SK-N-MC (cell line): ENCODE results near the gene SECTM1.
A peak's percentile ranks its signal among the peaks of the same experiment; 100 is the strongest.

Experiments
- DNase-seq: peaks from one replicate; pipeline ENCODE4 v3.0.0-alpha.2; 2011; ENCODE audit warnings: low read depth, low spot score
- H3K27ac ChIP-seq: fragments of 200-600 bp; sonication (generic); 2 replicates; pipeline ENCODE4 v1.5.1; 2016; ENCODE audit warnings: mixed run types
- H3K36me3 ChIP-seq: fragments of 200-600 bp; sonication (generic); 2 replicates; pipeline ENCODE4 v1.6.1; 2017; ENCODE audit warnings: antibody characterized with exemption, low read length, mixed read lengths; ENCODE audit not compliant: insufficient read depth
- H3K4me3 ChIP-seq: fragments of 200-600 bp; sonication (generic); 2 replicates; pipeline ENCODE4 v1.5.1; 2016
- H3K9ac ChIP-seq: fragments of 200-600 bp; sonication (generic); 2 replicates; pipeline ENCODE4 v1.8.0; 2017; ENCODE audit warnings: mixed run types, mixed read lengths; ENCODE audit not compliant: insufficient read length
- H3K9me3 ChIP-seq: fragments of 200-600 bp; sonication (generic); 2 replicates; pipeline ENCODE4 v1.6.1; 2017; ENCODE audit warnings: low read depth, mild to moderate bottlenecking, antibody characterized with exemption, low read length, moderate library complexity, mixed read lengths
- EZH2 ChIP-seq: fragments of 200-600 bp; sonication (generic); IDR thresholded peaks from one replicate; pipeline ENCODE4 v1.6.1; 2017; ENCODE audit warnings: antibody characterized with exemption
- FOXP2 ChIP-seq: optimal IDR thresholded peaks from 2 replicates; pipeline ENCODE3; 2011; ENCODE audit warnings: mild to moderate bottlenecking, moderate library complexity; ENCODE audit not compliant: insufficient read depth; ENCODE audit errors: extremely low read length, control extremely low read depth
- POLR2AphosphoS5 ChIP-seq: IDR thresholded peaks from 2 replicates; pipeline ENCODE4 v1.6.1; 2012; ENCODE audit warnings: mild to moderate bottlenecking, low read depth, low read length, borderline replicate concordance

The SECTM1 gene

GRCh38 chr17:82358465-82359350, 25.1 kb upstream of the SECTM1 start, which contains the start of gene TEX19:
Gene TEX19, plus strand, starts transcription at chr17:82359247. Its CDS starts 2,904 bp downstream, at chr17:82362151.
- H3K36me3 ChIP-seq = no peaks in the 10 kb centered on the region
- no peak for DNase-seq
- H3K9ac ChIP-seq = no peak within 1 kb of the TSS
- H3K27ac ChIP-seq = peak within 1 kb of the TSS; percentile 90
- TF ChIP-seq FOXP2 (no peak), EZH2 (no peak), POLR2AphosphoS5 (no peak)
- H3K4me3 ChIP-seq = no peak within 1 kb of the TSS
- H3K9me3 ChIP-seq = no peaks in the 10 kb centered on the region

- Histone ChIP-seq H3K4me3 (no peak overlapping the region), H3K27ac (no peak overlapping the region), H3K9ac (no peak overlapping the region), H3K9me3 (no peaks in the 10 kb centered on the region), H3K36me3 (no peaks in the 10 kb centered on the region)
- TF ChIP-seq POLR2AphosphoS5 (no peak), EZH2 (no peak), FOXP2 (no peak)
- no peak for DNase-seq
These were observed 23.8 kb upstream of the SECTM1 start for GRCh38 chr17:82357394-82357793.

- H3K9ac ChIP-seq = no peak overlapping the region
These were observed 23.3 kb upstream of the SECTM1 start for GRCh38 chr17:82356845-82357355.

GRCh38 chr17:82355770-82356427, 22.3 kb upstream of the SECTM1 start:
- no peaks in the 10 kb centered on the region for H3K9me3 ChIP-seq
- H3K9ac ChIP-seq = no peak overlapping the region
- no peak for TF ChIP-seq FOXP2
- TF ChIP-seq POLR2AphosphoS5 = no peak
- no peak for TF ChIP-seq EZH2
- no peak overlapping the region for H3K4me3 ChIP-seq
- no peak for DNase-seq
- H3K27ac ChIP-seq = no peak overlapping the region
- H3K36me3 ChIP-seq = no peaks in the 10 kb centered on the region

More at GRCh38 chr17:82356845-82357355, 23.3 kb upstream of the SECTM1 start:
- no peak overlapping the region for H3K4me3 ChIP-seq
- DNase-seq = no peak
- H3K27ac ChIP-seq = no peak overlapping the region
- H3K36me3 ChIP-seq = no peaks in the 10 kb centered on the region
- H3K9me3 ChIP-seq = no peaks in the 10 kb centered on the region
- TF ChIP-seq EZH2 = no peak
- no peak for TF ChIP-seq POLR2AphosphoS5

- H3K27ac ChIP-seq = no peak overlapping the region
- no peak for DNase-seq
- TF ChIP-seq FOXP2 = no peak
- no peak for TF ChIP-seq EZH2
- no peak for TF ChIP-seq POLR2AphosphoS5
- H3K9me3 ChIP-seq = no peaks in the 10 kb centered on the region
- no peak overlapping the region for H3K4me3 ChIP-seq
- no peaks in the 10 kb centered on the region for H3K36me3 ChIP-seq
- H3K9ac ChIP-seq = no peak overlapping the region
These were observed 21.3 kb upstream of the SECTM1 start for GRCh38 chr17:82354804-82355308.

- H3K27ac ChIP-seq = no peak overlapping the region
- H3K9ac ChIP-seq = no peak overlapping the region
- no peak overlapping the region for H3K4me3 ChIP-seq
- no peak for DNase-seq
- TF ChIP-seq POLR2AphosphoS5 (no peak), FOXP2 (no peak), EZH2 (no peak)
- no peaks in the 10 kb centered on the region for H3K9me3 ChIP-seq
- no peaks in the 10 kb centered on the region for H3K36me3 ChIP-seq
These were observed 19.9 kb upstream of the SECTM1 start for GRCh38 chr17:82353484-82353883.

- H3K4me3 ChIP-seq = no peak overlapping the region
- H3K9ac ChIP-seq = no peak overlapping the region
- no peaks in the 10 kb centered on the region for H3K36me3 ChIP-seq
- no peaks in the 10 kb centered on the region for H3K9me3 ChIP-seq
- TF ChIP-seq POLR2AphosphoS5 (no peak), FOXP2 (no peak), EZH2 (no peak)
- DNase-seq = no peak
- H3K27ac ChIP-seq = no peak overlapping the region
These were observed 18.3 kb upstream of the SECTM1 start for GRCh38 chr17:82351713-82352488.

- no peak for DNase-seq
- Histone ChIP-seq H3K27ac (no peak overlapping the region), H3K9ac (no peak overlapping the region), H3K4me3 (no peak overlapping the region), H3K9me3 (no peaks in the 10 kb centered on the region), H3K36me3 (no peaks in the 10 kb centered on the region)
- no peak for TF ChIP-seq FOXP2
- no peak for TF ChIP-seq EZH2
- TF ChIP-seq POLR2AphosphoS5 = no peak
These were observed 17.7 kb upstream of the SECTM1 start for GRCh38 chr17:82351254-82351712.
